Fibroblast of peridontal ligament (primary cell): ENCODE data around the gene CAVIN4.

ENCODE experiments used
- DNase-seq: peaks from one replicate; pipeline ENCODE4 v3.0.0-alpha.2; 2010; ENCODE audit errors: extremely low read depth

CAVIN4 gene

GRCh38 chr9:100577776-100578448 is at the start of gene CAVIN4:
Gene CAVIN4, plus strand, starts transcription at chr9:100578079. Its CDS starts 65 bp downstream, at chr9:100578144.
- DNase-seq: peak; percentile 81

- DNase-seq: peak; percentile 47
Measured at GRCh38 chr9:100534401-100534800, 43.5 kb upstream of the CAVIN4 start.

GRCh38 chr9:100540327-100540726 is 37.6 kb upstream of the CAVIN4 start:
- DNase-seq: no peak

DNA sequence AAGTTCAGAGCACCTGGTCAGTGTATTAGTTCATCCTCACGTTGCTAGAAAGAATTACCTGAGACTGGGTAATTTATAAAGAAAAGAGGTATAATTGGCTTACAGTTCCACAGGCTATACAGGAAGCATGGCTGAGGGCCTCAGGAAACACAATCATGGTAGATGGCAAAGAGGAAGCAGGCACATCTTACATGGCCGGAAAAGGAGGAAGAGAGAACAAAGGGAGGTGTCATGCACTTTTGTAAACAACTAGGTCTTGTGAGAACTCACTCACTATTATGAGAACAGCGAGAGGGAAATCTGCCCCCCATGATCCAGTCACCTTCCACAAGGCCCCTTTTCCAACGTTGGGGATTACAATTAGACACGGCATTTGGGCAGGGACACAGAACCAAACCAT is 28.8 kb upstream of the CAVIN4 start:
- no peak for DNase-seq

DNA sequence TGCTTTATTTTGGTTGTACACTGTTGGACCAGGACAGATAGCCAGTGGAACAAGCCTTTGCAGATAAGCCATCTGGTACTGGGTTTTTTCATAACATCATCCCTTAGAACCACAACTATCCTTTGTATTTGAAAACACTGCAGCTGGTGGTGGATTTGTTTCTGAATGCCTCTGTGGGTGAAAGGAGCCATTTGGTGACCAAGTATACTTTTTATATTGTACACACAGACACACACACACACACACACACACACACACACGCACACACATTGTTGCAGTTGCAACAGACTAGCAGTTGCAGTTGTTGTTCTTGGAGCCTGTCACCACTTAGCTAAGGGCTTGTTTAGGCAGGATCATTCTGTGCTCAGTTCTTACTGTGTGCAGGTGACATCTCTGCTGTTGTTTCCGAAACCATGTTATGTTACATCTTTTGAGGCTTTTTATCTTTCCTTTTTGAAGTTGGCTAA is 22.9 kb upstream of the CAVIN4 start:
- DNase-seq: peak; percentile 52

- no peak for DNase-seq
Measured at GRCh38 chr9:100555471-100555870, 22.4 kb upstream of the CAVIN4 start.

DNA sequence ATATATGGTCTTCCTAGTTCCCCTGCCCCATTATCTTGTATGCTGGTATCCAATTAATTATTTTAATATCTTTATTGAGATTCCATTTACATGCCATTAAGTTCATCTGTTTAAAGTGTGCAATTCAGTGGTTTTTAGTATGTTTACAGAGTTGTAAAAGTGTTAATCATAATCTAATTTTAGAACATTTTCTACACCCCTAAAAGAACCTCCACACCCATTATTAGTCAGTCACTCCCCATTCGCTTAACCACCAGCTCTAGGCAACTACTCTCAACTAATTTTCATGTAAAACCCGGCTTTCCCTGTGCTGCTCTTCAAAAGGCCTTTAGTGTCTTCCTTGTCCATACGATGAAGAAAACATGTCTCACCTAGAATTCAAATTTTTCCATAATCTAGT is 20.8 kb upstream of the CAVIN4 start:
- no peak for DNase-seq

GRCh38 chr9:100561256-100561655 is 16.6 kb upstream of the CAVIN4 start:
- peak; percentile 42 for DNase-seq

GRCh38 chr9:100567856-100568255 is 10.0 kb upstream of the CAVIN4 start:
- no peak for DNase-seq

DNA sequence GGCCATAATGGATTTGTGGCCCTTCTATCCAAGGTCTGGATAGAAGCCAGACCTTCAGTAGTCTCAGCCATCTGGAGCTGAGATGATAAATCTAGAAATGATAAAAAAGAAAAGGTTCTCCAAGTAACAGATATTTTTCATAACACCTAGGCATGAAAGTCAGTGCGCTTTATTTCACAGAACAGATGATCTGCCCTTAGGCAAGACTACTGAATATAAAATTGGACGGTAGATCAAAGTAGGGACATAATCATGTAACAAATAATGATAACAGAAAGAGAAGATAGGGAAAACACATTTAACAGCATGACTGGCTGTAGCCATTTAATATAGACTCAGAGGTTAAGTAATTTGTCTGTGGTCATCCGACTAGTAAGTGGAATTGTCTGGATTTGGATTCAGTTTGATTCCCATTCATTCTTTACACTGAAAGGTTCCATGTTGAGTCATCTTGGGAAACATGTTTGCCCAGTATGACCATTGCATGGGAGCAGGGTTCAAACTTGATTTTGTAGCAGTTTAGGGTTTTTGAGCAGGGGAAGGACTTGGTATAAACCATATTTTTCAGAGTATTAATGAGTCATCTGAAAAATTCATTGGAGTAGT is 4.1 kb upstream of the CAVIN4 start:
- no peak for DNase-seq

- DNase-seq: no peak
Measured at GRCh38 chr9:100575006-100575405, 2.9 kb upstream of the CAVIN4 start.

GRCh38 chr9:100575765-100576386 is 2.0 kb upstream of the CAVIN4 start:
- DNase-seq: peak; percentile 40

DNA sequence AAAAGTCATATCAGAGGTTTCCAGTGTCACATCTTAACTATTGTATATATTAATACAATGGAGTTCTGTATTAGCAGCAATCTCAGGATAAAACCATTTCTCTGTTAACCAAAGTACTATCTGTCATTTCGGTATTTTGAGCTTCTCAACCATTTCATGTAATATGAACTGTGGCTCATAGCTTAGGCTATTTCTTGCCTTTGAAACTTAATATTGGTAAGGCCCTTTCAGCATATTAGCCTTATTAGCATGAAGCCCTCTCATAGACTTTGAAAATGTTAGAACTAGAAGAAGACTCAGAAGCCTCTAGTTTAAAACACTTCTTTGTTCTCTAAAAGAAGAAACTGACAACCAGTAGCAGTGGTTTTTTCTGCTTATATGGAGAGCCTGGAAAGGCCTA is 731 bp downstream of the CAVIN4 start:
- DNase-seq: no peak

GRCh38 chr9:100579665-100580064 is 1.8 kb downstream of the CAVIN4 start:
- DNase-seq: peak; percentile 59

DNA sequence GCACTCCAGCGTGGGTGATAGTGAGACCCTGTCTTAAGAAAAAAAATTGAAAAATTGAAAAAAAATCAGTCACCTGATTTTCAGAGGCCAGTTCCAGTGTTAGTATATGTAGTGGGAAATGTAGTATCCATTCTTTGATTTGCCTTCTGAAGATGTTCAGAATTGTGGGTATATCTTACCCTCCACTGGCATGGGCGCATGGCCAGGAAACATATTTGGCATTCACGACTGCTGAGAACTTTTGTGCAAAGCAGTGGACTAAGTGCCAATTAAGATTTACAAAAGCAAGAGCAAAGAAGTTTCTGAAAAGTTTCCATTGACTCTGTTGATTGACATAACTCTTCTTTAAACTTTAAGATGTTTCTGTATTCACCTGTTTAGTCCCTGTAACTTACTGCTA is 2.4 kb downstream of the CAVIN4 start:
- DNase-seq: no peak

GRCh38 chr9:100581081-100581480 is 3.2 kb downstream of the CAVIN4 start:
- DNase-seq: no peak

DNA sequence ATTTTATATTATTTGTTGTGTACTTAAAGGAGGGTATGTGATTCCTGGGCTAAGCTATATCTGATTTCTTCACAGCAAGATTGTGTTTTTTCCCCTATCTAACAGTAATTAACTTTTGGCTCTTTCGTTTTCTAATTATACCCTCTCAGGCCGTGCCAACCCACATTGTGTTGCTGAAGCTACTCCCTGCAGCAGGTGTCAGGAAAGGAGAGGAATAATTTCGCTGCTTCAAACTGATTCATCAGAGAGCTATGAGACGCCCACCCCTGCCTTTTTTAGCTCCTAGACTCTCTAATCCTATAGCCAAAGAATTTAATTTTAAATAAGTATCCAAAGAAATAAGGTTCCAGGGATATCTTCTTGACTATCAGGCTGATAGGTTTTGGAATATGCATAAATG is 3.8 kb downstream of the CAVIN4 start:
- DNase-seq: no peak

GRCh38 chr9:100583014-100583802 is 5.3 kb downstream of the CAVIN4 start:
- no peak for DNase-seq

- no peak for DNase-seq
Measured at GRCh38 chr9:100584951-100585350, 7.1 kb downstream of the CAVIN4 start.

DNA sequence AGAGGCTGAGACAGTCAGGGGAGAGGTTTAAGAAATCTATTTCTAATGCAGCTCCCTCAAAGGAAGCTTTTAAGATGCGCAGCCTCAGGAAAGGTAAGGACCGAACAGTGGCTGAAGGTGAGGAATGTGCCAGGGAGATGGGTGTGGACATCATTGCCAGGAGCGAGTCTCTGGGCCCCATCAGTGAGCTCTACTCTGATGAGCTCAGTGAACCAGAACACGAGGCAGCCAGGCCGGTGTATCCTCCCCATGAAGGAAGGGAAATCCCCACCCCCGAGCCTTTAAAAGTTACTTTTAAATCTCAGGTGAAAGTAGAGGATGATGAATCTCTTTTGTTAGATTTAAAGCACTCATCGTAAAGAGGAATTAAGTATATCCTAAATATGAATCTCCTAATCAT is 8.2 kb downstream of the CAVIN4 start:
- no peak for DNase-seq

DNA sequence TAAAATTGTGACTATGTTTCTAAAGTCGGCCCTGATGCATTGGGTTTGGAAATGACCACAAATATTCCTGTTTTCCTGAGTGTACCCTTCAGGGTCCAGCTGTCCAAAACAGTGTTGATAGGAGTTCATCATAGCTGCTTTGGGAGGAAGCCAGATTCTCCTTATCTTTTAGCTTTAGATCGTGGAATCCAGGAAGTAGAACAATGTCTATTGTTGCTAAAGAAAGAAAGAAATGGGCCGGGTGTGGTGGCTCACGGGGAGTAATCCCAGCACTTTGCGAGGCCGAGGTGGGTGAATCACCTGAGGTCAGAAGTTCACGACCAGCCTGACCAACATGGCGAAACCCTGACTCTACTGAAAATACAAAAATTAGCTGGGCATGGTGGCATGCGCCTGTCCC is 9.5 kb downstream of the CAVIN4 start:
- no peak for DNase-seq

GRCh38 chr9:100589582-100589981 is 11.7 kb downstream of the CAVIN4 start:
- DNase-seq: peak; percentile 68
